Measurements from ENCODE around the gene FBXO10.

Gene FBXO10

GRCh38 chr9:37499297-37499696, 76.9 kb downstream of the FBXO10 start:
- no peaks in the 10 kb centered on the region; the same call in 1 of the 2 replicates for H3K79me2 ChIP-seq (ENCODE audit: insufficient read depth, low read length)
- TF ChIP-seq CTCF (conservative IDR thresholded peaks at IDR 0.05; ENCODE audit: low read length) (no peak), EZH2phosphoT487 (IDR thresholded peaks at IDR 0.05; ENCODE audit: borderline replicate concordance) (no peak)
- no peak overlapping the region for H3K4me3 ChIP-seq (ENCODE audit: low read length, poor library complexity, severe bottlenecking)
- no peaks in the 10 kb centered on the region for H3K27me3 ChIP-seq (ENCODE audit: insufficient read depth, low read length, poor library complexity, severe bottlenecking)
- no peaks in the 10 kb centered on the region for H4K20me1 ChIP-seq (ENCODE audit: insufficient read depth, low read length, poor library complexity, severe bottlenecking)
- H3K36me3 ChIP-seq (ENCODE audit: insufficient read depth, low read length), result peaks cover 77% of the 10 kb centered on the region; the same call in 1 of the 2 replicates
- no peak overlapping the region for H3K9ac ChIP-seq (ENCODE audit: low read depth, low read length, poor library complexity, severe bottlenecking)
- no peaks in the 10 kb centered on the region for H3K9me2 ChIP-seq (replicated peaks; ENCODE audit: low read depth, low read length)
- H3F3A ChIP-seq (ENCODE audit: low read depth), result no peaks in the 10 kb centered on the region
- H3K9me3 ChIP-seq (ENCODE audit: insufficient read depth, low read depth, low read length), result no peaks in the 10 kb centered on the region
- no peak overlapping the region for H3K4me2 ChIP-seq (ENCODE audit: low read depth, low read length, poor library complexity, severe bottlenecking)
- H2AFZ ChIP-seq (ENCODE audit: low read length), result no peak overlapping the region
- peaks cover 6% of the 10 kb centered on the region for H3K4me1 ChIP-seq (ENCODE audit: insufficient read depth, low read length, poor library complexity, severe bottlenecking)

GRCh38 chr9:37498457-37498856, 77.7 kb downstream of the FBXO10 start:
- H3K36me3 ChIP-seq (ENCODE audit: insufficient read depth, low read length), result peaks cover 79% of the 10 kb centered on the region; the same call in 1 of the 2 replicates
- H3K79me2 ChIP-seq (ENCODE audit: insufficient read depth, low read length), result no peaks in the 10 kb centered on the region; the same call in 1 of the 2 replicates
- no peaks in the 10 kb centered on the region for H3K9me3 ChIP-seq (ENCODE audit: insufficient read depth, low read depth, low read length)

DNA sequence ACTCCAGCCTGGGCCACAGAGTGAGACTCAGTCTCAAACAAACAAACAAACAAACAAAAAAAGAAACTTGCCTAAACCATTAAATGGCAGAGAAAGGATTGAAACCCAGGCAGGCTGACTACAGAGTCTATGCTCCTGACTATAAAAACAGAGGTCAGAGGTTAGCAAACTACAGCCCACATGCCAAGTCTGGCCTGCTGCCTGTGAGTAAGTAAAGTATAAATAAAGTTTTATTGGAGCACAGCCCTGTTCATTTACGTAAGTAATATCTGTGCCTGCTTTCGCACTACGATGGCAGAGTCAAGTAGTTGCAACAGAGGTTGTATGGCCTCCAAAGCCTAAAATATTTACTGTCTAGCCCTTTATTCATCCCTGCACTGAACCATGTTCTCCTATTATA, 78.9 kb downstream of the FBXO10 start:
- no peaks in the 10 kb centered on the region for H3K9me2 ChIP-seq (replicated peaks; ENCODE audit: low read depth, low read length)
- H3F3A ChIP-seq (ENCODE audit: low read depth), result no peaks in the 10 kb centered on the region
- no peaks in the 10 kb centered on the region for H3K27me3 ChIP-seq (ENCODE audit: insufficient read depth, low read length, poor library complexity, severe bottlenecking)
- no peaks in the 10 kb centered on the region; the same call in 1 of the 2 replicates for H3K79me2 ChIP-seq (ENCODE audit: insufficient read depth, low read length)
- H4K20me1 ChIP-seq (ENCODE audit: insufficient read depth, low read length, poor library complexity, severe bottlenecking), result no peaks in the 10 kb centered on the region
- no peak for TF ChIP-seq EZH2phosphoT487 (IDR thresholded peaks at IDR 0.05; ENCODE audit: borderline replicate concordance)
- no peak for TF ChIP-seq CTCF (conservative IDR thresholded peaks at IDR 0.05; ENCODE audit: low read length)
- no peak overlapping the region for H3K4me3 ChIP-seq (ENCODE audit: low read length, poor library complexity, severe bottlenecking)
- H2AFZ ChIP-seq (ENCODE audit: low read length), result no peak overlapping the region
- no peak overlapping the region for H3K4me2 ChIP-seq (ENCODE audit: low read depth, low read length, poor library complexity, severe bottlenecking)
- no peaks in the 10 kb centered on the region for H3K4me1 ChIP-seq (ENCODE audit: insufficient read depth, low read length, poor library complexity, severe bottlenecking)
- H3K36me3 ChIP-seq (ENCODE audit: insufficient read depth, low read length), result peaks cover 79% of the 10 kb centered on the region; the same call in 1 of the 2 replicates
- H3K9ac ChIP-seq (ENCODE audit: low read depth, low read length, poor library complexity, severe bottlenecking), result no peak overlapping the region
- H3K9me3 ChIP-seq (ENCODE audit: insufficient read depth, low read depth, low read length), result no peaks in the 10 kb centered on the region

More at GRCh38 chr9:37498457-37498856, 77.7 kb downstream of the FBXO10 start:
- H3K4me3 ChIP-seq (ENCODE audit: low read length, poor library complexity, severe bottlenecking), result no peak overlapping the region
- peaks cover under 1% of the 10 kb centered on the region for H3K4me1 ChIP-seq (ENCODE audit: insufficient read depth, low read length, poor library complexity, severe bottlenecking)
- no peaks in the 10 kb centered on the region for H3K9me2 ChIP-seq (replicated peaks; ENCODE audit: low read depth, low read length)
- H4K20me1 ChIP-seq (ENCODE audit: insufficient read depth, low read length, poor library complexity, severe bottlenecking), result no peaks in the 10 kb centered on the region
- H2AFZ ChIP-seq (ENCODE audit: low read length), result no peak overlapping the region
- TF ChIP-seq EZH2phosphoT487 (IDR thresholded peaks at IDR 0.05; ENCODE audit: borderline replicate concordance), result no peak
- no peak for TF ChIP-seq CTCF (conservative IDR thresholded peaks at IDR 0.05; ENCODE audit: low read length)
- H3K9ac ChIP-seq (ENCODE audit: low read depth, low read length, poor library complexity, severe bottlenecking), result no peak overlapping the region
- no peak overlapping the region for H3K4me2 ChIP-seq (ENCODE audit: low read depth, low read length, poor library complexity, severe bottlenecking)
- no peaks in the 10 kb centered on the region for H3F3A ChIP-seq (ENCODE audit: low read depth)
- no peaks in the 10 kb centered on the region for H3K27me3 ChIP-seq (ENCODE audit: insufficient read depth, low read length, poor library complexity, severe bottlenecking)
